Parathyroid adenoma (tissue), 2 donors: ENCODE measurements around the gene RXFP4.

Experiments used
- H2AFZ ChIP-seq: fragments of 300-600 bp; sonication (generic); one replicate; pipeline ENCODE4 v1.7.0; 2017; ENCODE audit warnings: antibody characterized with exemption, mild to moderate bottlenecking
- H3K27ac ChIP-seq: fragments of 300-600 bp; sonication (generic); one replicate; pipeline ENCODE4 v1.7.0; 2017
- H3K27me3 ChIP-seq: fragments of 300-600 bp; sonication (generic); one replicate; pipeline ENCODE4 v1.7.0; 2017; ENCODE audit warnings: low read length; ENCODE audit not compliant: control insufficient read depth, insufficient read depth
- H3K36me3 ChIP-seq: fragments of 300-600 bp; sonication (generic); one replicate; pipeline ENCODE4 v1.7.0; 2017; ENCODE audit warnings: low read length; ENCODE audit not compliant: control insufficient read depth, insufficient read depth
- H3K4me1 ChIP-seq: fragments of 300-600 bp; sonication (generic); one replicate; pipeline ENCODE4 v1.7.0; 2017; ENCODE audit warnings: control low read depth
- H3K4me2 ChIP-seq: fragments of 300-600 bp; sonication (generic); one replicate; pipeline ENCODE4 v1.7.0; 2017; ENCODE audit warnings: low read length
- H3K4me3 ChIP-seq: fragments of 300-600 bp; sonication (generic); one replicate; pipeline ENCODE4 v1.7.0; 2017; ENCODE audit warnings: low read depth, low read length
- H3K79me2 ChIP-seq: fragments of 300-600 bp; sonication (generic); one replicate; pipeline ENCODE4 v1.7.0; 2017; ENCODE audit warnings: control low read depth
- H3K9ac ChIP-seq: fragments of 300-600 bp; sonication (generic); one replicate; pipeline ENCODE4 v1.7.0; 2017; ENCODE audit warnings: mild to moderate bottlenecking
- H3K9me3 ChIP-seq: fragments of 300-600 bp; sonication (generic); one replicate; pipeline ENCODE4 v1.7.0; 2017; ENCODE audit warnings: low read length; ENCODE audit not compliant: control insufficient read depth
- TF ChIP-seq, protein P1 (sequence below): fragments of 300-600 bp; sonication (generic); IDR thresholded peaks from one replicate; pipeline ENCODE4 v1.7.0; 2017; ENCODE audit warnings: antibody characterized with exemption, mild to moderate bottlenecking
- donor health status: primary hyperparathyroidism.

RXFP4 gene

DNA sequence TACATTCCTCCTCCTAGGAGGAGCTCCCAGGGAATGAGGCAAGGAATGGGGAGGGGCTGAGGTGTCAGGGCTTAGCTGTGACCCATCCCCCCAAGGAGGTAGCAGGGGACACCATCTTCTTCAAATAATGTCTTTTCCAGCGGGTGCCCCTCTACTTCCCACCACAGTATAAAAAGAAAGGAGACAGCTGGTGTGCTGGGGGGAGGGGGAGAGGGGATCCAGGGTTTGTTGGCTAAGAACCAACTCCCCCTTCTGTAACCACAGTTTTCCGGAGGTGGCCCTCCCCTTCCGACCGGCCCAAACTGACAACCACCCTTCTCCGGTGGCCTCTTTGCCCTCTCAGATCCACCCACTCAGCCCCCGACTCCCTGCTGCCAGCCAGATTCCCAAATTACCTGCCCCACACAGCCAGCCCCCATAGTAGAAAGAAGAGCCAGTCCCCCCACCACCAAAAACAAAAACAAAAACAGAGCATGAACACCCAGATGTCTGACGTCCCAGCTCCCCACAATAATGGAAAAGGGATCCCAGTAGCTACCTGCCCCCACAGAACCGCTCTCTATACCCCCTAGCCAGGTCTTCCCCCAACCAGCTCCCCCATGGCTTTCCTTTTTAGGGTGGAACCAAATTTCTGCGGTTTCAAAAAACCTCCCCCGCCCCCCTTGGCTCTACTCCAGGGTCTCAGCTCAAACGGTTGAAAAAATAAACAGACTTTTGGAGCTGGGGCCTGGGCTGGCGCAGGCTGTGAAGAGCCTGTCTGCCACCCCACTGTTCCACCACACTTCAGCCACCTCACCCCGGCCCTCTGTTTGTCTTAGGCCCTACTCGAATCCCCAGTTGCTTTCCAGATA is 34.8 kb downstream of the RXFP4 start:
- H3K9ac ChIP-seq, result no peak overlapping the region
- H3K27ac ChIP-seq, result peak overlapping the region; percentile 33
- H3K79me2 ChIP-seq, result no peaks in the 10 kb centered on the region
- H3K27me3 ChIP-seq, result no peaks in the 10 kb centered on the region
- no peaks in the 10 kb centered on the region for H3K36me3 ChIP-seq
- no peaks in the 10 kb centered on the region for H3K9me3 ChIP-seq
- peak overlapping the region; percentile 92 for H3K4me3 ChIP-seq
- H3K4me1 ChIP-seq, result peaks cover 9% of the 10 kb centered on the region
- H2AFZ ChIP-seq, result no peak overlapping the region
- TF ChIP-seq, protein P1, sequence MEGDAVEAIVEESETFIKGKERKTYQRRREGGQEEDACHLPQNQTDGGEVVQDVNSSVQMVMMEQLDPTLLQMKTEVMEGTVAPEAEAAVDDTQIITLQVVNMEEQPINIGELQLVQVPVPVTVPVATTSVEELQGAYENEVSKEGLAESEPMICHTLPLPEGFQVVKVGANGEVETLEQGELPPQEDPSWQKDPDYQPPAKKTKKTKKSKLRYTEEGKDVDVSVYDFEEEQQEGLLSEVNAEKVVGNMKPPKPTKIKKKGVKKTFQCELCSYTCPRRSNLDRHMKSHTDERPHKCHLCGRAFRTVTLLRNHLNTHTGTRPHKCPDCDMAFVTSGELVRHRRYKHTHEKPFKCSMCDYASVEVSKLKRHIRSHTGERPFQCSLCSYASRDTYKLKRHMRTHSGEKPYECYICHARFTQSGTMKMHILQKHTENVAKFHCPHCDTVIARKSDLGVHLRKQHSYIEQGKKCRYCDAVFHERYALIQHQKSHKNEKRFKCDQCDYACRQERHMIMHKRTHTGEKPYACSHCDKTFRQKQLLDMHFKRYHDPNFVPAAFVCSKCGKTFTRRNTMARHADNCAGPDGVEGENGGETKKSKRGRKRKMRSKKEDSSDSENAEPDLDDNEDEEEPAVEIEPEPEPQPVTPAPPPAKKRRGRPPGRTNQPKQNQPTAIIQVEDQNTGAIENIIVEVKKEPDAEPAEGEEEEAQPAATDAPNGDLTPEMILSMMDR, result no peak
- H3K4me2 ChIP-seq, result peak overlapping the region; percentile 85

DNA sequence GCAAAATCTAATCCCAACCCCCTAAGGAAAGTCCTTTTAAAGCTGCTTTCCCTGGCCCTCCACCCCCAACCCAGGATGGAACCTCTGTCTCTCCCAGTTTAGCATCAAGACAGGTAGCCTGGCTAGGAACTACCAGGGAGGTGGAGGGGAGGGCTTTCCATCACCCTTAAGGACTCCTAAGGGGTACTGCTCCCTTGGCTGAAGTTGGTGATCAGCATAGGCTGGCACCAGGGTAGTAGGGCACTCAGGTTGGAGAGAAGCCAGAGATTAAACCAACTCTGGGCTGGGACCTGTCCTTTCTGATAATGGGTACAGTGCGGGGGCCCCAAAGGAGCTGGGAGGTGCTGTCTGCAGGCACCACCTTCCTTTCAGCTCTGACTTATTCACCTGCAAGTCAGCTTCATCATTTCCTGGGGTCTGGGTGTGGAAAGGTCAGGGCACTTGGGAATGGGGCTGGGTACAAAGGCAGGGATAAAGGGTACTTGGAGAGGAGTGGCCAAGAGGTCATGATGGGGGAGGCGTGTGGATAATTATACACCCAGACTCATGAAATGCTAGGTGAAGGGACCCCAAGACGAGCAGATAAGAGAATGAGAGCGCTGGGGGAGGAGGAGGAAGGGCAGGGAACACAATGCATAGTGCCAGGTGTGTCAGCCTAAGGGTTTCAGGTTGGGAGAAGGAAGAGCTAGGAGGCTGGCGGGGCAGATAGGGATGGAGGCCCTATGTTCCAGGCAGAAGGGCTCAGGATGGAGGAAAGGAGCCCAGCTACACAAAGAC is 35.7 kb downstream of the RXFP4 start:
- peak overlapping the region; percentile 22 for H2AFZ ChIP-seq
- H3K36me3 ChIP-seq, result no peaks in the 10 kb centered on the region
- TF ChIP-seq, protein P1, result no peak
- H3K4me3 ChIP-seq, result peak overlapping the region; percentile 92
- peak overlapping the region; percentile 80 for H3K27ac ChIP-seq
- no peak overlapping the region for H3K9ac ChIP-seq
- H3K27me3 ChIP-seq, result no peaks in the 10 kb centered on the region
- H3K79me2 ChIP-seq, result no peaks in the 10 kb centered on the region
- peak overlapping the region; percentile 85 for H3K4me2 ChIP-seq
- H3K4me1 ChIP-seq, result peaks cover 13% of the 10 kb centered on the region
- H3K9me3 ChIP-seq, result no peaks in the 10 kb centered on the region

DNA sequence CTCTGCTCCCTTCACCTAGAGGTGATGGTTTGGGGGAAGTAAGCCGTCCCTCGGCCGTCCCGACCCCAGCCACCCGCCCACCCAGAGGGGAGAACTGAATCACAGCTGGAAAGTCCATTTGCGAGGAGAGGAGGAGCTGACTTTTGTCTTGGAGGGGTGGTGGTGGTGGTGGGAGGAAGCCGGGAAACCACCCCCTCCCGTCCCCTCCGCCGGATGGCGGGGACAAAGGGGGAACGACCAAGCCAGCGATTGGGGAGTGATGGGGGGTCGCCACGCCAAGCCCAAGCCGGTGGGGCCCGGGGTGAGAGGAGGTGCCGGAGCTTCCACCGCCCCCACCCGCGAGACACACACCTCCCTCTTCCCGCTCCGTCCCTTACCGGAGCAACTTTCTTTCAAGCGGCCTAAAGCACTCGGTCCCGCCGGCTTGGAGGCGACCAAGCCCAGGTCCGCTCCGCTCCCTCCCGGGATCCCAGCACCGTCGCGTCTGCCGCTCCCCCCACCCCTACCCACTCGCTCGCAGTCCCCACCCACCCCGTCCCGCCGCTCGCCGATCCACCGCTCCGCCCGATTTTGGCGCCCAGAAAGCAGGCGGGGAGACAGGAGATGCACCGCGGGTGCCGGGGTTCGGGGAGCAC is 36.4 kb downstream of the RXFP4 start:
- no peaks in the 10 kb centered on the region for H3K27me3 ChIP-seq
- peak overlapping the region; percentile 80 for H3K27ac ChIP-seq
- TF ChIP-seq, protein P1, result no peak
- no peaks in the 10 kb centered on the region for H3K9me3 ChIP-seq
- no peaks in the 10 kb centered on the region for H3K79me2 ChIP-seq
- H2AFZ ChIP-seq, result peak overlapping the region; percentile 77
- H3K36me3 ChIP-seq, result no peaks in the 10 kb centered on the region
- peak overlapping the region; percentile 92 for H3K4me3 ChIP-seq
- peaks cover 13% of the 10 kb centered on the region for H3K4me1 ChIP-seq
- H3K9ac ChIP-seq, result peak overlapping the region; percentile 37
- peak overlapping the region; percentile 85 for H3K4me2 ChIP-seq

DNA sequence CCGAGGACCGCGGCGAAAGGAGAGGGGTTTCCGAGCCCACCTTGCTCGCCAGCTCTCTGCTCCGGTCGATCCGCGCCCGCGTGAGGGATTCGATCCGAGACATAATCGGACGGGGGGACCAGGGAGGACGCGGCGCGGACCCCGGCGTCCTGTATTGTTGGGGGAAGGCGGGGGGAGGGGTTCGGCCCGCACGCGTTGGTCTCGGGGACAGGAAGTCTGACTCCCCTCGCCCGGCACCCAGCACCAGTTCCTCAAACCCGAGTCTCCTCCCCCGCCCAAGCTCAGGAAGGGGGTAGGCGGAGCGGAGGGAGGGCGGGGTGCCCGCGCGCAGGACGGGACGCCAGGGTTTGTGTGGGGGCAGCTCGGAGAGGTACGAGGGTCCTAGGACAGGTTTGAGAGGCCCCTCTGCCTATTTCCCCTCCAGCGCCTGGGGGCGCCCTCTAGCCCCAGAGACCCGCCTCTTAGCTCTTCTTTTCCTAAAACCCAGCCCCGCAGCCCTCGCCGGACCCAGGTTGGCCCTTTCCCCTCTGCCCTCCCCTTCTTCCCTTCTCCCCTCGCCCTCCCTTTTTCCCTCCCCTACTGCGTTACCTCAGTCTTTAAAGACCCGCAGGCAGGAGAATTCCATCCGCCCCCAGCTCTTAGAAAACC is 37.0 kb downstream of the RXFP4 start, which contains the start of gene ARHGEF2:
TSS of gene ARHGEF2 (minus strand) at position 223 of the 648 bp plus-strand sequence. CDS start at position 103, 120 bp downstream.
- H3K9ac ChIP-seq, result peak within 1 kb of the TSS; percentile 37
- H2AFZ ChIP-seq, result peak within 1 kb of the TSS; percentile 77
- no peaks in the 10 kb centered on the region for H3K36me3 ChIP-seq
- no peaks in the 10 kb centered on the region for H3K9me3 ChIP-seq
- peak within 1 kb of the TSS; percentile 80 for H3K27ac ChIP-seq
- TF ChIP-seq, protein P1, result no peak
- H3K27me3 ChIP-seq, result no peaks in the 10 kb centered on the region
- peaks cover 16% of the 10 kb centered on the region for H3K4me1 ChIP-seq
- peak within 1 kb of the TSS; percentile 85 for H3K4me2 ChIP-seq
- peak within 1 kb of the TSS; percentile 92 for H3K4me3 ChIP-seq
- no peaks in the 10 kb centered on the region for H3K79me2 ChIP-seq
